ENCODE results near the gene LRP2. TPM values are rescaled to one million over a fixed set of nuclear protein-coding genes. Genes with fewer than 3 reads are reported as not detected.

The LRP2 gene
- total and polyA plus RNA-seq, 4 donors, result 0.19 to 5.7 (median 0.40) TPM

DNA sequence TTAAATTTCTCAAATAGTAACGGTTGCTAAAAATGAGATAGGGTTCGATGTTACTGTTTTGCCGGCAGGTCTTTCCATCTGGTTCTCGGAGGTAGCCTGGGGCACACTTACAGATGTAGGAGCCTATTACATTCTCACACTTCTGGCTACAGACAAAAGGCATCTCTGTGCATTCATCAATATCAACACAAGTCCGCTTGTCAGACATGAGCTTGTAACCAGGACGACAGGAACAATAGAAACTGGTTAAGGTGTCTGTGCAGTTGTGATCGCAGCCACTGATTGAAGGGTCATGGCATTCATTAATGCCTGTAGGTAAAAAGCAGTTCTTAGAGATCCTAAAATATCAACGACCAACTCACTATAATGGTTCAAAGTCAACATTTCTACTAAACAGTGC is 176.6 kb downstream of the LRP2 start:
- H3K36me3 ChIP-seq (ENCODE audit: control insufficient read depth in 4 of 4, insufficient read depth in 3 of 4, low read depth in 1 of 4, low read length in 3 of 4), result peaks cover 0 to 4% (median 0%) of the 10 kb centered on the region in 4 donors
- 90% methylated on average over 8 of the region's 8 CpGs for WGBS
- TF ChIP-seq, protein P1, sequence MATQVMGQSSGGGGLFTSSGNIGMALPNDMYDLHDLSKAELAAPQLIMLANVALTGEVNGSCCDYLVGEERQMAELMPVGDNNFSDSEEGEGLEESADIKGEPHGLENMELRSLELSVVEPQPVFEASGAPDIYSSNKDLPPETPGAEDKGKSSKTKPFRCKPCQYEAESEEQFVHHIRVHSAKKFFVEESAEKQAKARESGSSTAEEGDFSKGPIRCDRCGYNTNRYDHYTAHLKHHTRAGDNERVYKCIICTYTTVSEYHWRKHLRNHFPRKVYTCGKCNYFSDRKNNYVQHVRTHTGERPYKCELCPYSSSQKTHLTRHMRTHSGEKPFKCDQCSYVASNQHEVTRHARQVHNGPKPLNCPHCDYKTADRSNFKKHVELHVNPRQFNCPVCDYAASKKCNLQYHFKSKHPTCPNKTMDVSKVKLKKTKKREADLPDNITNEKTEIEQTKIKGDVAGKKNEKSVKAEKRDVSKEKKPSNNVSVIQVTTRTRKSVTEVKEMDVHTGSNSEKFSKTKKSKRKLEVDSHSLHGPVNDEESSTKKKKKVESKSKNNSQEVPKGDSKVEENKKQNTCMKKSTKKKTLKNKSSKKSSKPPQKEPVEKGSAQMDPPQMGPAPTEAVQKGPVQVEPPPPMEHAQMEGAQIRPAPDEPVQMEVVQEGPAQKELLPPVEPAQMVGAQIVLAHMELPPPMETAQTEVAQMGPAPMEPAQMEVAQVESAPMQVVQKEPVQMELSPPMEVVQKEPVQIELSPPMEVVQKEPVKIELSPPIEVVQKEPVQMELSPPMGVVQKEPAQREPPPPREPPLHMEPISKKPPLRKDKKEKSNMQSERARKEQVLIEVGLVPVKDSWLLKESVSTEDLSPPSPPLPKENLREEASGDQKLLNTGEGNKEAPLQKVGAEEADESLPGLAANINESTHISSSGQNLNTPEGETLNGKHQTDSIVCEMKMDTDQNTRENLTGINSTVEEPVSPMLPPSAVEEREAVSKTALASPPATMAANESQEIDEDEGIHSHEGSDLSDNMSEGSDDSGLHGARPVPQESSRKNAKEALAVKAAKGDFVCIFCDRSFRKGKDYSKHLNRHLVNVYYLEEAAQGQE (IDR thresholded peaks at IDR 0.05), result no peak
- no peak for TF ChIP-seq TAF1 (conservative IDR thresholded peaks at IDR 0.05)
- TF ChIP-seq, protein P2, sequence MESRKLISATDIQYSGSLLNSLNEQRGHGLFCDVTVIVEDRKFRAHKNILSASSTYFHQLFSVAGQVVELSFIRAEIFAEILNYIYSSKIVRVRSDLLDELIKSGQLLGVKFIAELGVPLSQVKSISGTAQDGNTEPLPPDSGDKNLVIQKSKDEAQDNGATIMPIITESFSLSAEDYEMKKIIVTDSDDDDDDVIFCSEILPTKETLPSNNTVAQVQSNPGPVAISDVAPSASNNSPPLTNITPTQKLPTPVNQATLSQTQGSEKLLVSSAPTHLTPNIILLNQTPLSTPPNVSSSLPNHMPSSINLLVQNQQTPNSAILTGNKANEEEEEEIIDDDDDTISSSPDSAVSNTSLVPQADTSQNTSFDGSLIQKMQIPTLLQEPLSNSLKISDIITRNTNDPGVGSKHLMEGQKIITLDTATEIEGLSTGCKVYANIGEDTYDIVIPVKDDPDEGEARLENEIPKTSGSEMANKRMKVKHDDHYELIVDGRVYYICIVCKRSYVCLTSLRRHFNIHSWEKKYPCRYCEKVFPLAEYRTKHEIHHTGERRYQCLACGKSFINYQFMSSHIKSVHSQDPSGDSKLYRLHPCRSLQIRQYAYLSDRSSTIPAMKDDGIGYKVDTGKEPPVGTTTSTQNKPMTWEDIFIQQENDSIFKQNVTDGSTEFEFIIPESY (IDR thresholded peaks at IDR 0.05), result no peak
- TF ChIP-seq GABPA (IDR thresholded peaks at IDR 0.05 in 1 of 2, conservative IDR thresholded peaks at IDR 0.05 in 1 of 2), result no peak
- TF ChIP-seq SP1 (IDR thresholded peaks at IDR 0.05), result no peak
- H3K27me3 ChIP-seq (ENCODE audit: control insufficient read depth in 4 of 4, insufficient read depth in 4 of 4, low read length in 3 of 4), result no peaks in the 10 kb centered on the region
- H3K4me3 ChIP-seq (ENCODE audit: low read depth in 1 of 3, low read length in 3 of 3), result no peak overlapping the region
- no peak overlapping the region for H3K9ac ChIP-seq (ENCODE audit: low read depth in 1 of 2, low read length in 2 of 2)
- no peak for DNase-seq (ENCODE audit: low spot score)
- H3K9me3 ChIP-seq (ENCODE audit: control insufficient read depth in 4 of 4, low read length in 3 of 4), result no peaks in the 10 kb centered on the region
- H3K4me1 ChIP-seq (ENCODE audit: control insufficient read depth in 4 of 4, insufficient read depth in 4 of 4, low read length in 3 of 4), result no peaks in the 10 kb centered on the region
- H3K27ac ChIP-seq (ENCODE audit: low read depth in 1 of 2, low read length in 2 of 2), result no peak overlapping the region

DNA sequence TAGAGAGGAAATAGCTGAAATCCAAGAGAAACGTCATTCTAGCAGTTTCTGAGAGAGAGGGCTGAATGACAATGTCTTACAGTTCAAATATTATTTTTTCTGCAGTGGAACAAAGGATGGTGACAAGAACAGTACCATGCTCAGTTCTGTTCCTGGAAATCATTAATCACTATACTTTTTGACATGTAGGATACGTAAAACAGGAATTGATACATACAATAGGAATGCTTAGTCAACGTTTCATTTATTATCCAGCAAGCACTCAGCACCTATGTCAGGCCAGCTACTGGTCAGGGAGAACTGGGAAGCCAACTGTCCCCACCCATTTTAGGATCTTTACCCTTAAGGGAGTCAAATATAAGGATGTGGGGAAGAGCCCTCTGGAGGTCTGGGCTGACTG is 178.3 kb downstream of the LRP2 start:
- no peak for TF ChIP-seq HNF4A (conservative IDR thresholded peaks at IDR 0.05)
- no peak for TF ChIP-seq TAF1 (conservative IDR thresholded peaks at IDR 0.05)
- TF ChIP-seq EGR1 (IDR thresholded peaks at IDR 0.05; ENCODE audit: low read depth in 2 of 2), result no peak
- no peak for TF ChIP-seq JUND (IDR thresholded peaks at IDR 0.05)
- no peak for TF ChIP-seq NR2F2 (IDR thresholded peaks at IDR 0.05)
- TF ChIP-seq FOXA2 (IDR thresholded peaks at IDR 0.05), result no peak
- no peak for TF ChIP-seq YY1 (IDR thresholded peaks at IDR 0.05)
- TF ChIP-seq FOXA1 (IDR thresholded peaks at IDR 0.05), result no peak
- TF ChIP-seq, protein P1 (IDR thresholded peaks at IDR 0.05), result no peak
- no peak for TF ChIP-seq GABPA (IDR thresholded peaks at IDR 0.05 in 1 of 2, conservative IDR thresholded peaks at IDR 0.05 in 1 of 2)
- no peaks in the 10 kb centered on the region for H3K9me3 ChIP-seq (ENCODE audit: control insufficient read depth in 4 of 4, low read length in 3 of 4)
- H3K4me1 ChIP-seq (ENCODE audit: control insufficient read depth in 4 of 4, insufficient read depth in 4 of 4, low read length in 3 of 4), result no peaks in the 10 kb centered on the region
- DNase-seq (ENCODE audit: low spot score), result no peak
- no peak overlapping the region for H3K27ac ChIP-seq (ENCODE audit: low read depth in 1 of 2, low read length in 2 of 2)
- peaks cover 0 to 4% (median 0%) of the 10 kb centered on the region in 4 donors for H3K36me3 ChIP-seq (ENCODE audit: control insufficient read depth in 4 of 4, insufficient read depth in 3 of 4, low read depth in 1 of 4, low read length in 3 of 4)
- no peaks in the 10 kb centered on the region for H3K27me3 ChIP-seq (ENCODE audit: control insufficient read depth in 4 of 4, insufficient read depth in 4 of 4, low read length in 3 of 4)
- WGBS, result 46% methylated on average over 3 of the region's 3 CpGs
- H3K9ac ChIP-seq (ENCODE audit: low read depth in 1 of 2, low read length in 2 of 2), result no peak overlapping the region
- no peak overlapping the region for H3K4me3 ChIP-seq (ENCODE audit: low read depth in 1 of 3, low read length in 3 of 3)

All from liver (tissue), 9 donors.